Neuronal stem cell (in vitro differentiated cells): ENCODE results near the gene ARF4. TPM values are rescaled to one million over a fixed set of nuclear protein-coding genes. Genes with fewer than 3 reads are reported as not detected.

Experiments
- DNase-seq: peaks from one replicate; pipeline ENCODE4 v3.0.0-alpha.2; 2013; ENCODE audit warnings: low spot score
- H2AFZ ChIP-seq: one replicate; pipeline ENCODE4 v1.6.1; 2013; ENCODE audit warnings: mild to moderate bottlenecking, low read length, inconsistent platforms
- H2AK5ac ChIP-seq: 2 replicates; pipeline ENCODE4 v1.6.1; 2013; ENCODE audit warnings: low read depth, mild to moderate bottlenecking, inconsistent platforms, low read length, moderate library complexity, mixed read lengths
- H2BK120ac ChIP-seq: 2 replicates; pipeline ENCODE4 v1.6.1; 2013; ENCODE audit warnings: low read depth, mild to moderate bottlenecking, inconsistent platforms, low read length, moderate library complexity, mixed read lengths
- H2BK12ac ChIP-seq: one replicate; pipeline ENCODE4 v1.6.1; 2013; ENCODE audit warnings: low read length, inconsistent platforms
- H2BK15ac ChIP-seq: 2 replicates; pipeline ENCODE4 v1.6.1; 2013; ENCODE audit warnings: mild to moderate bottlenecking, low read length, inconsistent platforms, mixed read lengths
- H2BK5ac ChIP-seq: one replicate; pipeline ENCODE4 v1.6.1; 2013; ENCODE audit warnings: inconsistent platforms, mild to moderate bottlenecking, low read length, moderate library complexity
- H3K14ac ChIP-seq: one replicate; pipeline ENCODE4 v1.6.1; 2013; ENCODE audit warnings: low read length, inconsistent platforms
- H3K18ac ChIP-seq: 2 replicates; pipeline ENCODE4 v1.6.1; 2013; ENCODE audit warnings: low read length, inconsistent platforms
- H3K23ac ChIP-seq: 2 replicates; pipeline ENCODE4 v1.6.1; 2013; ENCODE audit warnings: low read depth, mild to moderate bottlenecking, mixed read lengths, low read length, inconsistent platforms; ENCODE audit not compliant: poor library complexity
- H3K27ac ChIP-seq: replicated peaks from 3 replicates; pipeline ENCODE4 v1.5.1; 2013; ENCODE audit warnings: low read length, inconsistent platforms
- H3K27me3 ChIP-seq, 3 experiments: 2 replicates each; pipeline ENCODE4 v1.6.1; 2013; ENCODE audit warnings: low read length in 3 of 3, mild to moderate bottlenecking in 2 of 3, inconsistent platforms in 1 of 3, low read depth in 1 of 3, mixed read lengths in 1 of 3, moderate library complexity in 1 of 3; ENCODE audit not compliant: control insufficient read depth in 3 of 3, insufficient read depth in 3 of 3
- H3K36me3 ChIP-seq, 2 donors: replicated peaks in 1 of 2; 2 replicates each; pipeline ENCODE4 v1.6.1; 2013; ENCODE audit warnings: low read length in 2 of 2; ENCODE audit not compliant: control insufficient read depth in 2 of 2, insufficient read depth in 2 of 2
- H3K4ac ChIP-seq: 2 replicates; pipeline ENCODE4 v1.6.1; 2013; ENCODE audit warnings: inconsistent platforms, mild to moderate bottlenecking, low read length, moderate library complexity
- H3K4me1 ChIP-seq, 2 donors: 1 replicate in 1 of 2; 2 replicates in 1 of 2; pipeline ENCODE4 v1.6.1; 2013; ENCODE audit warnings: low read length in 2 of 2, low read depth in 1 of 2; ENCODE audit not compliant: control insufficient read depth in 2 of 2, insufficient read depth in 1 of 2
- H3K4me2 ChIP-seq: one replicate; pipeline ENCODE4 v1.6.1; 2013; ENCODE audit warnings: mild to moderate bottlenecking, low read length, inconsistent platforms; ENCODE audit not compliant: insufficient read depth, poor library complexity, severe bottlenecking
- H3K4me3 ChIP-seq, 2 donors: 2 replicates each; pipeline ENCODE4 v1.5.1; 2013; ENCODE audit warnings: low read length in 2 of 2, mild to moderate bottlenecking in 2 of 2, inconsistent platforms in 1 of 2, moderate library complexity in 1 of 2
- H3K79me1 ChIP-seq: one replicate; pipeline ENCODE4 v1.6.1; 2013; ENCODE audit warnings: low read depth, mild to moderate bottlenecking, inconsistent platforms, low read length, moderate library complexity
- H3K9ac ChIP-seq: one replicate; pipeline ENCODE4 v1.6.1; 2013; ENCODE audit warnings: mild to moderate bottlenecking, low read depth, low read length, inconsistent platforms; ENCODE audit not compliant: poor library complexity
- H3K9me3 ChIP-seq, 2 donors: replicated peaks in 1 of 2; 2 replicates each; pipeline versions ENCODE3 to v1.6.1; 2013; ENCODE audit warnings: low read length in 2 of 2, mild to moderate bottlenecking in 2 of 2, inconsistent platforms in 1 of 2, low read depth in 1 of 2, mixed read lengths in 1 of 2, moderate library complexity in 1 of 2; ENCODE audit not compliant: control insufficient read depth in 2 of 2, insufficient read depth in 1 of 2
- H4K8ac ChIP-seq: one replicate; pipeline ENCODE4 v1.6.1; 2013; ENCODE audit warnings: low read depth, mild to moderate bottlenecking, inconsistent platforms, low read length, moderate library complexity
- H4K91ac ChIP-seq: one replicate; pipeline ENCODE4 v1.6.1; 2013; ENCODE audit warnings: low read length, low read depth, mild to moderate bottlenecking, inconsistent platforms; ENCODE audit not compliant: poor library complexity
- WGBS, 2 donors: extraction: QIAGEN DNeasy Blood & Tissue Kit; methylation state at CpG; one replicate each; pipeline ENCODE4 v1.1.7; 2013; ENCODE audit warnings: missing lambda C conversion rate in 2 of 2, mixed read lengths in 1 of 2; ENCODE audit not compliant: insufficient read length in 2 of 2, insufficient replicate concordance in 1 of 2; ENCODE audit errors: extremely low coverage in 2 of 2; 5-methylcytosine and 5-hydroxymethylcytosine counted together
- small RNA-seq: library from polyadenylated mRNA; stranded (forward); fragments of <200 nt; extraction: miRNeasy Mini kit (QIAGEN cat#:217004); gene quantifications from one replicate; pipeline ENCODE3, GENCODE V24; 2013; ENCODE audit not compliant: insufficient read depth

ARF4 gene

GRCh38 chr3:57538465-57538864 is 58.7 kb downstream of the ARF4 start:
- Histone ChIP-seq H4K8ac (no peak overlapping the region), H3K36me3 (no peaks in the 10 kb centered on the region), H3K4me2 (no peak overlapping the region), H3K4me3 (no peak overlapping the region), H3K23ac (no peak overlapping the region), H2BK12ac (no peak overlapping the region), H4K91ac (no peak overlapping the region), H3K79me1 (no peaks in the 10 kb centered on the region), H2AK5ac (no peak overlapping the region), H3K18ac (no peak overlapping the region), H3K27me3 (peaks cover 0 to 2% (median 0%) of the 10 kb centered on the region in 3 experiments), H2BK15ac (no peak overlapping the region), H3K14ac (no peak overlapping the region), H3K4me1 (no peaks in the 10 kb centered on the region), H2AFZ (no peak overlapping the region), H3K27ac (no peak overlapping the region), H2BK5ac (no peak overlapping the region), H3K9me3 (no peaks in the 10 kb centered on the region), H3K4ac (no peak overlapping the region), H2BK120ac (no peak overlapping the region), H3K9ac (no peak overlapping the region)
- no peak for DNase-seq
- no CpG with 5 or more reads among the region's 3 CpGs for WGBS, 2 donors

GRCh38 chr3:57530071-57530608 is 67.0 kb downstream of the ARF4 start:
- Histone ChIP-seq H2BK15ac (no peak overlapping the region), H3K18ac (no peak overlapping the region), H4K8ac (no peak overlapping the region), H3K4me2 (no peak overlapping the region), H4K91ac (no peak overlapping the region), H3K79me1 (no peaks in the 10 kb centered on the region), H2AFZ (no peak overlapping the region), H3K9ac (no peak overlapping the region), H3K36me3 (no peaks in the 10 kb centered on the region), H3K4ac (no peak overlapping the region), H2BK120ac (no peak overlapping the region), H3K27ac (no peak overlapping the region), H2AK5ac (no peak overlapping the region), H2BK12ac (no peak overlapping the region), H3K4me1 (no peaks in the 10 kb centered on the region), H3K4me3 (no peak overlapping the region), H3K9me3 (no peaks in the 10 kb centered on the region), H3K14ac (no peak overlapping the region), H3K27me3 (peaks cover 0 to 3% (median 0%) of the 10 kb centered on the region in 3 experiments), H3K23ac (no peak overlapping the region), H2BK5ac (no peak overlapping the region)
- no peak for DNase-seq

Small RNA genes lying within 50 kb of the gene (small RNA-seq; reads per million reads assigned to genes)
- not detected for gene RNU6-108P
- gene RNU6-483P, result not detected
- gene RNU6ATAC26P, result not detected
